Smooth muscle cell of the coronary artery (primary cell): ENCODE results near the gene KIAA0930. TPM values are rescaled to one million over a fixed set of nuclear protein-coding genes. Genes with fewer than 3 reads are reported as not detected.

Source experiments
- total RNA-seq: library from RNA; depleted of rRNA; stranded (reverse); fragments of >200 nt; gene quantifications from 2 replicates; pipeline ENCODE4 v1.2.3, GENCODE V29; 2014; ENCODE audit warnings: low replicate concordance

The KIAA0930 gene
- 38.0 and 89.6 TPM in 2 replicates for total RNA-seq

DNA sequence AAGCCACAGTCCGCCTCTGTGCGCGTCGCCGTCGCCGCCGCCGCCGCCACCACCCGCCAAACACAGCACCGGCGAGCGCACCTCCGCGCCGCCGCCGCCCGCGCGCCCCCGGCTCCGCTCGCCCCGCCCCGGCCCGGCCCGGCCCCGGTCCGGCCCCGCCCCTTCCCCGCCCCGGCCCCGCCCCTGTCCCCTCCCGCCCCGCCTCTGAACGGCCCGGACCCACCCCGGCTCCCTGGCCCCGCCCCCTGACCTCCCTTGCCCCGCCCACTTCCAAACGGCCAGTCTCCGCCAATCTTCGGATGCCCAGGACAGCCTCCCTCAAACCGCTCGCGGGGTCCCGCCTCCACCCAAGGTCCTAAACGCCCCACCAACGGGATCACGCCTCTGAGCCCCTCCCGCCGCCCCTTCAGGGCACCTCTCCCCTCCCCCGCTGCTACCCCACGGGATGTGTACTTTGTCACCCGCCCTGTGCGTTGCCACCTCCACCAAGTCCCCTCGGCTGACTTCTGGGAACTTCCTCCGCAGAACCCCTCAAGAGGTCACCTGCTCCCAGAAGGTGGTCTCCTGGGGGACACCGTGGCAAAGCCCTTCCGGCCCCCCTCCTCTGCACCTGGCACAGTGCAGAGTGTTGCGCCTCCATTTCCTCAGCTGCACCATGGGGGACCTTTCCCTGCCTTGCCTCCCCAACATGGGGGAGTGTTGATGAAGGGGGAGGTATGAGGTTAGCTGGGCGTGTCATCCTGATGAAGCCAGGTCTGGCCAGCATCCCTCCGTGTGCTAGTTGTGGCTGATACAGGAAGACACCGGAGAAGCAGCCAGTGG is at the start of gene KIAA0930:
KIAA0930 (minus strand) TSS at position 85 of the 822 bp plus-strand sequence. CDS start 191 bp downstream, outside the sequence.

GRCh38 chr22:45284705-45285262 is 44.1 kb upstream of the KIAA0930 start, which contains the start of gene UPK3A:
Gene UPK3A, plus strand, starts transcription at chr22:45284949. Its CDS starts 65 bp downstream, at chr22:45285014.

GRCh38 chr22:45163451-45164269 is 77.0 kb downstream of the KIAA0930 start, which contains the start of gene NUP50:
Gene NUP50, plus strand, starts transcription at chr22:45163925. Its CDS starts 4,253 bp downstream, at chr22:45168178.

Other genes starting within 250 kb of the KIAA0930 start
- not detected in 2 replicates for gene PHF21B, start 230.9 kb downstream of the KIAA0930 start, total RNA-seq
- 24.7 and 25.5 TPM in 2 replicates for gene NUP50, start 77.0 kb downstream of the KIAA0930 start, total RNA-seq
- gene UPK3A, start 44.1 kb upstream of the KIAA0930 start, total RNA-seq: not detected in 2 replicates
- 15.0 and 40.8 TPM in 2 replicates for gene FAM118A, start 69.0 kb upstream of the KIAA0930 start, total RNA-seq
- under 0.01 TPM in 1 of 2 replicates, not detected in the other for gene SMC1B, start 172.7 kb upstream of the KIAA0930 start, total RNA-seq
- gene RIBC2, start 172.8 kb upstream of the KIAA0930 start, total RNA-seq: 0.08 and 0.12 TPM in 2 replicates